HCT116 (cell line): ENCODE data around the gene RAMP3. TPM values are rescaled to one million over a fixed set of nuclear protein-coding genes. Genes with fewer than 3 reads are reported as not detected.

Experiments used
- ATAC-seq: fragments of 200-7000 bp; cut with Tn5 transposase; 2 replicates; pipeline ENCODE4 v1.9.1; 2020; ENCODE audit warnings: mild to moderate bottlenecking, moderate library complexity
- BruUV-seq: library from RNA; stranded (reverse); fragments of 400-500 nt; replicated peaks from 2 replicates; lab custom pipeline; 2021; lab: Mats Ljungman, UMichigan
- CTCF ChIA-PET: fragments of 300-600 bp; sonication (Branson Sonifier 250); formaldehyde crosslinking; loops from one replicate; lab custom pipeline; 2021; ENCODE audit warnings: antibody characterized with exemption; lab: Charles Lee
- POLR2A ChIA-PET: fragments of 300-600, 350-600 bp; sonication (Branson Sonifier 250); formaldehyde crosslinking; loops from one replicate; lab custom pipeline; 2021; ENCODE audit warnings: antibody characterized with exemption; lab: Charles Lee
- RAD21 ChIA-PET, 2 experiments: fragments of 300-600 bp; sonication (Branson Sonifier 250); formaldehyde crosslinking; loops; one replicate each; lab custom pipeline; 2023; ENCODE audit warnings: low total read pairs in 2 of 2; ENCODE audit not compliant: uncharacterized antibody in 2 of 2, unreplicated experiment in 2 of 2, low non-redundant PET in 1 of 2; lab: Charles Lee
- DNase-seq: peaks from one replicate; pipeline ENCODE4 v3.0.0-alpha.2; 2010; ENCODE audit warnings: low read depth, low spot score
- H2AFZ ChIP-seq: fragments of 200-600 bp; shearing (Covaris generic), sonication (generic); 2 replicates; pipeline ENCODE4 v1.6.1; 2017; ENCODE audit warnings: low read depth, mixed run types, mixed read lengths, antibody characterized with exemption, low read length; ENCODE audit not compliant: poor library complexity, severe bottlenecking
- H3K27ac ChIP-seq: 2 replicates; pipeline ENCODE4 v1.5.1; 2012; ENCODE audit warnings: low read depth, low read length
- H3K27me3 ChIP-seq: fragments of 200-600 bp; sonication (generic); 2 replicates; pipeline ENCODE4 v1.6.1; 2016; ENCODE audit warnings: mixed run types, low read length, mixed read lengths; ENCODE audit not compliant: insufficient read depth
- H3K36me3 ChIP-seq, 2 experiments: fragments of 200-500 bp in 1 of 2; fragments of 200-600 bp in 1 of 2; sonication (Bioruptor generic) in 1 of 2; sonication (generic) in 1 of 2; 2 replicates each; pipeline versions ENCODE4 v1.5.1 to v1.6.1; 2014 to 2016; ENCODE audit warnings: low read length in 2 of 2, inconsistent platforms in 1 of 2, mixed read lengths in 1 of 2, mixed run types in 1 of 2; ENCODE audit not compliant: insufficient read depth in 2 of 2, control insufficient read depth in 1 of 2
- H3K4me1 ChIP-seq, 2 experiments: fragments of 200-600 bp in 1 of 2; sonication (generic) in 1 of 2; 2 replicates each; pipeline versions ENCODE4 v1.5.1 to v1.6.1; 2012 to 2017; ENCODE audit warnings: low read length in 2 of 2, inconsistent platforms in 1 of 2, mild to moderate bottlenecking in 1 of 2, mixed read lengths in 1 of 2, mixed run types in 1 of 2, moderate library complexity in 1 of 2; ENCODE audit not compliant: insufficient read depth in 2 of 2, control insufficient read depth in 1 of 2
- H3K4me2 ChIP-seq: fragments of 200-600 bp; sonication (generic); 2 replicates; pipeline ENCODE4 v1.6.1; 2017; ENCODE audit warnings: mixed run types, low read length, mixed read lengths
- H3K4me3 ChIP-seq, 2 experiments: fragments of 200-600 bp in 1 of 2; sonication (generic) in 1 of 2; replicated peaks in 1 of 2; 2 replicates each; pipeline ENCODE4 v1.5.1; 2011 to 2016; ENCODE audit warnings: low read length in 2 of 2, control low read depth in 1 of 2, low read depth in 1 of 2, mild to moderate bottlenecking in 1 of 2, mixed read lengths in 1 of 2, mixed run types in 1 of 2
- H3K79me2 ChIP-seq: fragments of 200-600 bp; sonication (generic); 2 replicates; pipeline ENCODE4 v1.6.1; 2017; ENCODE audit warnings: mild to moderate bottlenecking, mixed run types, low read length, moderate library complexity, mixed read lengths; ENCODE audit not compliant: insufficient read depth
- H3K9ac ChIP-seq: fragments of 200-600 bp; sonication (generic); 2 replicates; pipeline ENCODE4 v1.6.1; 2016; ENCODE audit warnings: low read length, mixed read lengths
- H3K9me2 ChIP-seq: fragments of 200-600 bp; sonication (generic), shearing (Covaris generic); 2 replicates; pipeline ENCODE4 v1.6.1; 2017; ENCODE audit warnings: mixed run types, mild to moderate bottlenecking, moderate library complexity; ENCODE audit not compliant: insufficient read depth
- H3K9me3 ChIP-seq, 2 experiments: fragments of 200-500 bp in 1 of 2; fragments of 200-600 bp in 1 of 2; sonication (Bioruptor generic) in 1 of 2; sonication (generic) in 1 of 2; 2 replicates each; pipeline ENCODE4 v1.6.1; 2014 to 2017; ENCODE audit warnings: low read length in 2 of 2, mixed read lengths in 2 of 2, inconsistent platforms in 1 of 2, low read depth in 1 of 2, mild to moderate bottlenecking in 1 of 2, mixed run types in 1 of 2, moderate library complexity in 1 of 2; ENCODE audit not compliant: control insufficient read depth in 1 of 2, insufficient read depth in 1 of 2
- H4K20me1 ChIP-seq: fragments of 200-600 bp; sonication (generic), shearing (Covaris generic); 2 replicates; pipeline ENCODE4 v1.6.1; 2017; ENCODE audit warnings: mixed run types, mild to moderate bottlenecking, moderate library complexity; ENCODE audit not compliant: insufficient read depth
- ATF3 ChIP-seq: IDR thresholded peaks from 2 replicates; pipeline ENCODE4 v1.6.1; 2012
- EGR1 ChIP-seq: IDR thresholded peaks from 2 replicates; pipeline ENCODE4 v1.6.1; 2012; ENCODE audit warnings: low read depth
- EZH2 ChIP-seq: fragments of 200-600 bp; sonication (generic); IDR thresholded peaks from 2 replicates; pipeline ENCODE4 v1.6.1; 2017; ENCODE audit warnings: antibody characterized with exemption, mixed run types
- FOSL1 ChIP-seq: IDR thresholded peaks from 2 replicates; pipeline ENCODE4 v1.6.1; 2012; ENCODE audit warnings: low read depth
- JUND ChIP-seq: IDR thresholded peaks from 2 replicates; pipeline ENCODE4 v1.6.1; 2012
- POLR2A ChIP-seq: IDR thresholded peaks from 2 replicates; pipeline ENCODE4 v1.7.0; 2011; ENCODE audit warnings: borderline replicate concordance; ENCODE audit not compliant: insufficient read depth, insufficient read length; ENCODE audit errors: extremely low read depth
- POLR2AphosphoS5 ChIP-seq: IDR thresholded peaks from 2 replicates; pipeline ENCODE4 v1.6.1; 2011; ENCODE audit warnings: mild to moderate bottlenecking, low read depth, low read length, moderate library complexity
- RAD21 ChIP-seq: IDR thresholded peaks from 2 replicates; pipeline ENCODE4 v1.6.1; 2012; ENCODE audit warnings: low read depth, mild to moderate bottlenecking
- SIN3A ChIP-seq: IDR thresholded peaks from 2 replicates; pipeline ENCODE4 v1.6.1; 2012; ENCODE audit warnings: low read depth
- SP1 ChIP-seq: IDR thresholded peaks from 2 replicates; pipeline ENCODE4 v1.6.1; 2012; ENCODE audit warnings: low read depth
- SRF ChIP-seq: IDR thresholded peaks from 2 replicates; pipeline ENCODE4 v1.6.1; 2012; ENCODE audit warnings: low read depth
- TCF7L2 ChIP-seq: IDR thresholded peaks from 2 replicates; pipeline ENCODE4 v1.7.0; 2011; ENCODE audit warnings: borderline replicate concordance, inconsistent platforms; ENCODE audit not compliant: insufficient read depth, insufficient read length; ENCODE audit errors: extremely low read depth
- YY1 ChIP-seq: IDR thresholded peaks from 2 replicates; pipeline ENCODE4 v1.6.1; 2011; ENCODE audit warnings: low read length, low read depth, moderate library complexity, mild to moderate bottlenecking; ENCODE audit not compliant: insufficient replicate concordance; ENCODE audit errors: extremely low read depth
- ZFX ChIP-seq: fragments of 450-650 bp; IDR thresholded peaks from 2 replicates; pipeline ENCODE4 v1.6.1; 2017
- intact Hi-C: fragments of 100-400 bp; cut with micrococcal nuclease; formaldehyde crosslinking; loops from 2 replicates; pipeline ENCODE4 v1.10.0; 2022
- total RNA-seq: library from RNA; stranded (reverse); gene quantifications from one replicate; pipeline ENCODE4 v1.2.1, GENCODE V29; 2021; ENCODE audit not compliant: unreplicated experiment
- TF ChIP-seq, protein P1 (sequence below): IDR thresholded peaks from 2 replicates; pipeline ENCODE4 v1.6.1; 2012
- TF ChIP-seq, protein P2 (sequence below), 3 experiments: fragments of 200-600 bp in 1 of 3; sonication (generic) in 1 of 3; IDR thresholded peaks in 2 of 3; conservative IDR thresholded peaks in 1 of 3; 2 replicates each; pipeline ENCODE4 v1.5.1; 2012 to 2017; ENCODE audit warnings: low read depth in 2 of 3, low read length in 2 of 3, antibody characterized with exemption in 1 of 3, borderline replicate concordance in 1 of 3, control low read depth in 1 of 3, mild to moderate bottlenecking in 1 of 3, mixed read lengths in 1 of 3, mixed run types in 1 of 3, moderate library complexity in 1 of 3; ENCODE audit not compliant: insufficient read depth in 1 of 3

Gene RAMP3
- total RNA-seq, 1 experiment from 2014 or later = not detected

DNA sequence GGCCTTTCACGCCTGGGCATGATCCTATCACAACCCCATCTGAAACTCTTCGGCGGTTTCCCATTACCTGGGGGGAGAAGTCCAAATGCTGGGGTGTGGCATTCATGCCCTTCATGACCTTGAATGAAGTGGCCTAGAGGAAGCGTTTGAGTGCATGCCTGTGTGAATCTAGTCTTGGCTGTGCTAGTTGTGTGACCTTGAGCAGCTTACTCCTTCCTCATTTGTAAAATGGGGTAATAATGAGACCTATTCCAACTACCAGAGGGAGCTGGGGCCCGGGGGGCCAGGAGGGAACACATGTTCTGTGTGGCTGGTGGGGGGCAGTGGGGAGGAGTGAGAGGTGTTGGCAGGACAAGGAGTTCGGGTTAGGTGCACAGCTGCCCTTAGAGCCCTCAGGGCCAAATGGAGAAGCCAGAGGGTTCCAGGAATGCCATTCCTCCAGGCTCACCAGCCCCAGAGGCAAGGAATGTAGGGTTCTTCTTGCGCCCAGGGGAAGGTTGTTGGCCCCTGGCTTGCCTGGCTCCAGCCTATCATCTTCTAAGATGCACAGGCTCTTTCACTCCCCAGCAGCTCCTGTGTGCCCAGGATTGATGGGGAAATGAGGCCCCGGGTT, 24.8 kb upstream of the RAMP3 start:
- ChIA-PET RAD21 (no interaction called here), CTCF (no interaction called here), POLR2A (no interaction called here)
- H3K27ac ChIP-seq = no peak overlapping the region
- ATAC-seq (no peak), DNase-seq (no peak)
- no peaks in the 10 kb centered on the region for H3K4me1 ChIP-seq
- no peaks in the 10 kb centered on the region for H4K20me1 ChIP-seq
- H3K27me3 ChIP-seq = no peaks in the 10 kb centered on the region
- no peaks in the 10 kb centered on the region for H3K36me3 ChIP-seq
- intact Hi-C loops = no loop called here
- H3K9me3 ChIP-seq = no peaks in the 10 kb centered on the region
- H3K79me2 ChIP-seq = no peaks in the 10 kb centered on the region
- H3K4me2 ChIP-seq = no peak overlapping the region
- no peaks in the 10 kb centered on the region for H3K9me2 ChIP-seq
- no peak overlapping the region for H3K9ac ChIP-seq
- no peak overlapping the region for H2AFZ ChIP-seq
- BruUV-seq = no TSS peak
- TF ChIP-seq RAD21 (no peak), FOSL1 (no peak), EGR1 (no peak), TCF7L2 (no peak), ZFX (no peak), EZH2 (no peak)
- TF ChIP-seq, protein P1, sequence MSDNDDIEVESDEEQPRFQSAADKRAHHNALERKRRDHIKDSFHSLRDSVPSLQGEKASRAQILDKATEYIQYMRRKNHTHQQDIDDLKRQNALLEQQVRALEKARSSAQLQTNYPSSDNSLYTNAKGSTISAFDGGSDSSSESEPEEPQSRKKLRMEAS = no peak
- H3K4me3 ChIP-seq = no peak overlapping the region

- Histone ChIP-seq H3K27me3 (no peaks in the 10 kb centered on the region), H3K4me2 (no peak overlapping the region), H3K36me3 (no peaks in the 10 kb centered on the region), H3K9ac (no peak overlapping the region), H3K9me3 (no peaks in the 10 kb centered on the region), H4K20me1 (no peaks in the 10 kb centered on the region), H3K79me2 (no peaks in the 10 kb centered on the region), H3K4me1 (no peaks in the 10 kb centered on the region), H3K9me2 (no peaks in the 10 kb centered on the region), H2AFZ (no peak overlapping the region), H3K27ac (no peak overlapping the region), H3K4me3 (no peak overlapping the region)
- ChIA-PET POLR2A (no interaction called here), RAD21 (no interaction called here), CTCF (no interaction called here)
- BruUV-seq = no TSS peak
- DNase-seq (no peak), ATAC-seq (no peak)
- intact Hi-C loops = no loop called here
- TF ChIP-seq, protein P2, sequence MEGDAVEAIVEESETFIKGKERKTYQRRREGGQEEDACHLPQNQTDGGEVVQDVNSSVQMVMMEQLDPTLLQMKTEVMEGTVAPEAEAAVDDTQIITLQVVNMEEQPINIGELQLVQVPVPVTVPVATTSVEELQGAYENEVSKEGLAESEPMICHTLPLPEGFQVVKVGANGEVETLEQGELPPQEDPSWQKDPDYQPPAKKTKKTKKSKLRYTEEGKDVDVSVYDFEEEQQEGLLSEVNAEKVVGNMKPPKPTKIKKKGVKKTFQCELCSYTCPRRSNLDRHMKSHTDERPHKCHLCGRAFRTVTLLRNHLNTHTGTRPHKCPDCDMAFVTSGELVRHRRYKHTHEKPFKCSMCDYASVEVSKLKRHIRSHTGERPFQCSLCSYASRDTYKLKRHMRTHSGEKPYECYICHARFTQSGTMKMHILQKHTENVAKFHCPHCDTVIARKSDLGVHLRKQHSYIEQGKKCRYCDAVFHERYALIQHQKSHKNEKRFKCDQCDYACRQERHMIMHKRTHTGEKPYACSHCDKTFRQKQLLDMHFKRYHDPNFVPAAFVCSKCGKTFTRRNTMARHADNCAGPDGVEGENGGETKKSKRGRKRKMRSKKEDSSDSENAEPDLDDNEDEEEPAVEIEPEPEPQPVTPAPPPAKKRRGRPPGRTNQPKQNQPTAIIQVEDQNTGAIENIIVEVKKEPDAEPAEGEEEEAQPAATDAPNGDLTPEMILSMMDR (IDR thresholded peaks at IDR 0.05 in 2 of 3, conservative IDR thresholded peaks at IDR 0.05 in 1 of 3; ENCODE audit: borderline replicate concordance in 1 of 3, insufficient read depth in 1 of 3, low read depth in 2 of 3, low read length in 2 of 3) = no peak
- TF ChIP-seq YY1 (no peak), SP1 (no peak), JUND (no peak), SIN3A (no peak), SRF (no peak), TCF7L2 (no peak), POLR2A (no peak), RAD21 (no peak), POLR2AphosphoS5 (no peak), ATF3 (no peak)
- TF ChIP-seq, protein P1 = no peak
Measured at GRCh38 chr7:45133352-45133751, 24.2 kb upstream of the RAMP3 start.
